Neural cell (in vitro differentiated cells): ENCODE results near the gene AARS2. TPM values are rescaled to one million over a fixed set of nuclear protein-coding genes. Genes with fewer than 3 reads are reported as not detected.
A peak's percentile ranks its signal among the peaks of the same experiment; 100 is the strongest.
"Not testable (repeated sequence)": the region's sequence is repeated elsewhere in the genome, so short reads cannot be mapped to it uniquely, and the experiment has no call there.

ENCODE experiments used
- H2AFZ ChIP-seq: fragments of 200-600, 300-800 bp; sonication (generic), shearing (Covaris generic); 2 replicates; pipeline ENCODE4 v1.6.0; 2014; ENCODE audit warnings: low read depth, mild to moderate bottlenecking, antibody characterized with exemption, low read length, moderate library complexity
- H3F3A ChIP-seq: fragments of 200-600 bp; shearing (Covaris generic); 2 replicates; pipeline ENCODE4 v1.6.1; 2016; ENCODE audit warnings: mild to moderate bottlenecking, moderate library complexity, mixed read lengths, antibody characterized with exemption, low read length; ENCODE audit not compliant: insufficient read depth, poor library complexity, severe bottlenecking
- H3K27ac ChIP-seq: fragments of 200-600, 300-800 bp; sonication (generic), shearing (Covaris generic); 2 replicates; pipeline ENCODE4 v1.5.1; 2014; ENCODE audit warnings: mild to moderate bottlenecking, low read length, moderate library complexity
- H3K27me3 ChIP-seq: fragments of 300-800, 200-600 bp; sonication (generic), shearing (Covaris generic); 2 replicates; pipeline ENCODE4 v1.6.0; 2014; ENCODE audit warnings: mild to moderate bottlenecking, low read depth, low read length, moderate library complexity; ENCODE audit not compliant: insufficient read depth
- H3K36me3 ChIP-seq: fragments of 300-800, 200-600 bp; sonication (generic), shearing (Covaris generic); 2 replicates; pipeline ENCODE4 v1.5.1; 2014; ENCODE audit warnings: mild to moderate bottlenecking, antibody characterized with exemption, low read length, moderate library complexity; ENCODE audit not compliant: insufficient read depth
- H3K4me2 ChIP-seq: fragments of 300-800, 200-600 bp; sonication (generic), shearing (Covaris generic); 2 replicates; pipeline ENCODE4 v1.6.0; 2014; ENCODE audit warnings: mild to moderate bottlenecking, low read length
- H3K4me3 ChIP-seq: fragments of 300-800, 200-600 bp; sonication (generic), shearing (Covaris generic); 2 replicates; pipeline ENCODE4 v1.5.1; 2014; ENCODE audit warnings: mild to moderate bottlenecking, low read length, moderate library complexity
- H3K79me2 ChIP-seq: fragments of 200-600 bp; shearing (Covaris generic); replicated peaks from 2 replicates; pipeline ENCODE4 v1.6.0; 2014; ENCODE audit warnings: mild to moderate bottlenecking, low read length, moderate library complexity; ENCODE audit not compliant: insufficient read depth
- H3K9ac ChIP-seq: fragments of 300-800, 200-600 bp; sonication (generic), shearing (Covaris generic); 2 replicates; pipeline ENCODE4 v1.6.1; 2016; ENCODE audit warnings: mild to moderate bottlenecking, low read length, mixed read lengths
- H3K9me2 ChIP-seq: fragments of 200-600 bp; shearing (Covaris generic); 2 replicates; pipeline ENCODE4 v1.6.1; 2016; ENCODE audit warnings: mild to moderate bottlenecking, low read length, mixed read lengths; ENCODE audit not compliant: insufficient read depth
- H3K9me3 ChIP-seq: fragments of 200-600, 300-800 bp; sonication (generic), shearing (Covaris generic); 2 replicates; pipeline ENCODE4 v1.6.1; 2016; ENCODE audit warnings: mild to moderate bottlenecking, mixed run types, low read length, moderate library complexity, mixed read lengths
- H4K20me1 ChIP-seq: fragments of 200-600 bp; shearing (Covaris generic); 2 replicates; pipeline ENCODE4 v1.6.1; 2016; ENCODE audit warnings: mild to moderate bottlenecking, mixed run types; ENCODE audit not compliant: insufficient read depth
- CTCF ChIP-seq: fragments of 450-650 bp; IDR thresholded peaks from 2 replicates; pipeline ENCODE4 v1.5.1; 2014; ENCODE audit warnings: antibody characterized with exemption, mild to moderate bottlenecking, moderate library complexity; ENCODE audit not compliant: poor library complexity, severe bottlenecking
- EP300 ChIP-seq: fragments of 450-650 bp; conservative IDR thresholded peaks from 2 replicates; pipeline ENCODE4 v1.6.1; 2014; ENCODE audit warnings: antibody characterized with exemption, mild to moderate bottlenecking, moderate library complexity; ENCODE audit not compliant: poor library complexity, severe bottlenecking
- EZH2 ChIP-seq: fragments of 200-600, 300-800 bp; shearing (Covaris generic), sonication (generic); IDR thresholded peaks from 2 replicates; pipeline ENCODE4 v1.6.1; 2014; ENCODE audit warnings: antibody characterized with exemption, low read length, borderline replicate concordance, mild to moderate bottlenecking; ENCODE audit not compliant: insufficient read depth, poor library complexity, severe bottlenecking
- MXI1 ChIP-seq: fragments of 450-650 bp; conservative IDR thresholded peaks from 2 replicates; pipeline ENCODE4 v1.6.1; 2014; ENCODE audit warnings: antibody characterized with exemption, mild to moderate bottlenecking; ENCODE audit not compliant: poor library complexity, severe bottlenecking
- POLR2AphosphoS5 ChIP-seq: IDR thresholded peaks from 2 replicates; pipeline ENCODE4 v1.6.1; 2012
- RAD21 ChIP-seq: fragments of 450-650 bp; conservative IDR thresholded peaks from 2 replicates; pipeline ENCODE4 v1.6.1; 2014; ENCODE audit warnings: antibody characterized with exemption, mild to moderate bottlenecking, moderate library complexity
- REST ChIP-seq: IDR thresholded peaks from 2 replicates; pipeline ENCODE4 v1.6.1; 2012; ENCODE audit warnings: borderline replicate concordance
- SMC3 ChIP-seq: fragments of 450-650 bp; conservative IDR thresholded peaks from 2 replicates; pipeline ENCODE4 v1.6.1; 2014; ENCODE audit warnings: antibody characterized with exemption, mild to moderate bottlenecking, moderate library complexity; ENCODE audit not compliant: poor library complexity
- TAF1 ChIP-seq: IDR thresholded peaks from 2 replicates; pipeline ENCODE4 v1.6.1; 2012; ENCODE audit warnings: low read depth
- polyA plus RNA-seq: library from polyadenylated mRNA; depleted of rRNA; stranded (reverse); fragments of >200 nt; gene quantifications from 2 replicates; pipeline ENCODE4 v1.2.3, GENCODE V29; 2014

The AARS2 gene
- polyA plus RNA-seq, 1 donor from 2014 or later = 12.6 TPM

GRCh38 chr6:44315516-44315915 lies 2.4 kb upstream of the AARS2 start:
- Histone ChIP-seq H3F3A (no peaks in the 10 kb centered on the region), H3K36me3 (no peaks in the 10 kb centered on the region)
- no peak for TF ChIP-seq MXI1
- TF ChIP-seq REST = no peak
- no peak for TF ChIP-seq POLR2AphosphoS5
- TF ChIP-seq EP300 = no peak
- TF ChIP-seq TAF1 = no peak
- TF ChIP-seq RAD21 = no peak
- TF ChIP-seq SMC3 = no peak
- no peak for TF ChIP-seq CTCF
- no peak for TF ChIP-seq EZH2

GRCh38 chr6:44314657-44315056 lies 1.5 kb upstream of the AARS2 start:
- H3K4me3 ChIP-seq, H3K9me3 ChIP-seq, H3K36me3 ChIP-seq, H2AFZ ChIP-seq, H3K4me2 ChIP-seq, H3K27me3 ChIP-seq, H3K9me2 ChIP-seq, H3K27ac ChIP-seq, H3K9ac ChIP-seq, H4K20me1 ChIP-seq, H3F3A ChIP-seq, H3K79me2 ChIP-seq: not testable (repeated sequence)

More at GRCh38 chr6:44315516-44315915, 2.4 kb upstream of the AARS2 start:
- Histone ChIP-seq H3K27me3 (no peaks in the 10 kb centered on the region), H3K27ac (no peak overlapping the region), H2AFZ (no peak overlapping the region), H3K79me2 (peaks cover 7% of the 10 kb centered on the region), H4K20me1 (no peaks in the 10 kb centered on the region), H3K4me3 (no peak overlapping the region), H3K9ac (no peak overlapping the region), H3K9me3 (no peaks in the 10 kb centered on the region), H3K4me2 (no peak overlapping the region), H3K9me2 (no peaks in the 10 kb centered on the region)

GRCh38 chr6:44311767-44312166 lies 1.4 kb downstream of the AARS2 start:
- no peaks in the 10 kb centered on the region for H3K27me3 ChIP-seq
- H3K4me3 ChIP-seq = peak overlapping the region; percentile 98
- TF ChIP-seq EP300 (no peak), MXI1 (no peak), EZH2 (no peak), RAD21 (no peak), CTCF (no peak), TAF1 (no peak), SMC3 (no peak), POLR2AphosphoS5 (no peak), REST (no peak)
- no peaks in the 10 kb centered on the region for H3K9me2 ChIP-seq
- H4K20me1 ChIP-seq = no peaks in the 10 kb centered on the region
- H3K36me3 ChIP-seq = peaks cover 7% of the 10 kb centered on the region
- H3K9ac ChIP-seq = no peak overlapping the region
- H3K27ac ChIP-seq = no peak overlapping the region
- no peak overlapping the region for H2AFZ ChIP-seq
- no peak overlapping the region for H3K4me2 ChIP-seq
- peaks cover 7% of the 10 kb centered on the region for H3K79me2 ChIP-seq
- H3F3A ChIP-seq = no peaks in the 10 kb centered on the region
- no peaks in the 10 kb centered on the region for H3K9me3 ChIP-seq
